HG03469 (cell line): ENCODE data around the gene RNF214.
"Not testable (repeated sequence)": the region's sequence is repeated elsewhere in the genome, so short reads cannot be mapped to it uniquely, and the experiment has no call there.

Source experiments
- ATAC-seq: cut with Tn5 transposase; IDR thresholded peaks from one replicate; pipeline ENCODE4 v1.9.1; 2021; ENCODE audit warnings: mild to moderate bottlenecking, moderate library complexity, moderate number of reproducible peaks; ENCODE audit not compliant: unreplicated experiment

Gene RNF214

GRCh38 chr11:117232092-117232878 is at the start of gene RNF214:
Gene RNF214, plus strand, starts transcription at chr11:117232671. Its CDS starts 1,602 bp downstream, at chr11:117234273.
- ATAC-seq = no peak

GRCh38 chr11:117183178-117183577 is 49.3 kb upstream of the RNF214 start:
- ATAC-seq = not testable (repeated sequence)

- no peak for ATAC-seq
Measured at GRCh38 chr11:117183724-117184349, 48.6 kb upstream of the RNF214 start.

GRCh38 chr11:117185736-117186430 is 46.6 kb upstream of the RNF214 start:
- no peak for ATAC-seq

GRCh38 chr11:117186431-117186761 is 46.1 kb upstream of the RNF214 start:
- ATAC-seq = no peak

- ATAC-seq = no peak
Measured at GRCh38 chr11:117187007-117187406, 45.5 kb upstream of the RNF214 start.

- ATAC-seq = no peak
Measured at GRCh38 chr11:117187428-117187798, 45.1 kb upstream of the RNF214 start.

GRCh38 chr11:117187799-117188481 is 44.5 kb upstream of the RNF214 start:
- no peak for ATAC-seq

GRCh38 chr11:117188620-117189081 is 43.8 kb upstream of the RNF214 start:
- no peak for ATAC-seq

- ATAC-seq = peak; percentile 47
Measured at GRCh38 chr11:117189191-117189940, 43.1 kb upstream of the RNF214 start.

GRCh38 chr11:117189941-117190544 is 42.4 kb upstream of the RNF214 start:
- no peak for ATAC-seq

- ATAC-seq = no peak
Measured at GRCh38 chr11:117191680-117192400, 40.6 kb upstream of the RNF214 start.

- ATAC-seq = no peak
Measured at GRCh38 chr11:117192401-117192875, 40.0 kb upstream of the RNF214 start.

GRCh38 chr11:117193130-117194020 is 39.1 kb upstream of the RNF214 start:
- ATAC-seq = no peak

- ATAC-seq = no peak
Measured at GRCh38 chr11:117194267-117194666, 38.2 kb upstream of the RNF214 start.

- no peak for ATAC-seq
Measured at GRCh38 chr11:117195258-117195657, 37.2 kb upstream of the RNF214 start.

GRCh38 chr11:117195761-117196160 is 36.7 kb upstream of the RNF214 start:
- no peak for ATAC-seq

- no peak for ATAC-seq
Measured at GRCh38 chr11:117197006-117197405, 35.5 kb upstream of the RNF214 start.
